GM12878 (cell line): ENCODE data around the gene ZNF93.

ENCODE experiments used
- ATF3 ChIP-seq: IDR thresholded peaks from 2 replicates; pipeline ENCODE4 v1.6.1; 2011; ENCODE audit warnings: low read depth, mild to moderate bottlenecking, low read length, moderate library complexity, borderline replicate concordance; ENCODE audit errors: extremely low read depth
- BRCA1 ChIP-seq: IDR thresholded peaks from 2 replicates; pipeline ENCODE4 v1.6.1; 2011; ENCODE audit warnings: low read depth, low read length, improper control_type of control experiment
- CBFB ChIP-seq: IDR thresholded peaks from 2 replicates; pipeline ENCODE4 v1.6.1; 2016; ENCODE audit warnings: antibody characterized with exemption, low read depth
- DPF2 ChIP-seq: fragments of 450-650 bp; IDR thresholded peaks from 2 replicates; pipeline ENCODE4 v1.6.1; 2017; ENCODE audit warnings: mild to moderate bottlenecking
- HCFC1 ChIP-seq: fragments of 150-350 bp; IDR thresholded peaks from 2 replicates; pipeline ENCODE4 v1.6.1; 2014; ENCODE audit warnings: low read length
- POLR2AphosphoS5 ChIP-seq: IDR thresholded peaks from 2 replicates; pipeline ENCODE4 v1.6.1; 2011; ENCODE audit warnings: mild to moderate bottlenecking, low read length, inconsistent platforms
- RB1 ChIP-seq: fragments of 450-650 bp; formaldehyde crosslinking; IDR thresholded peaks from 2 replicates; pipeline ENCODE4 v1.6.1; 2017; ENCODE audit warnings: mild to moderate bottlenecking, borderline replicate concordance
- SPI1 ChIP-seq: IDR thresholded peaks from 2 replicates; pipeline ENCODE4 v1.6.1; 2011; ENCODE audit warnings: low read depth, mild to moderate bottlenecking, low read length, moderate library complexity, borderline replicate concordance; ENCODE audit not compliant: insufficient read depth
- TAF1 ChIP-seq: IDR thresholded peaks from 2 replicates; pipeline ENCODE4 v1.6.1; 2011; ENCODE audit warnings: mild to moderate bottlenecking, low read depth, low read length, borderline replicate concordance
- TF ChIP-seq, protein P1 (sequence below), 3 experiments: IDR thresholded peaks in 2 of 3; conservative IDR thresholded peaks in 1 of 3; 2 replicates each; pipeline ENCODE4 v1.5.1; 2011; ENCODE audit warnings: low read depth in 3 of 3, low read length in 3 of 3, mild to moderate bottlenecking in 3 of 3, control low read depth in 2 of 3, moderate library complexity in 2 of 3, inconsistent platforms in 1 of 3, mixed read lengths in 1 of 3; ENCODE audit not compliant: control insufficient read depth in 2 of 3, insufficient read depth in 1 of 3; ENCODE audit errors: extremely low read depth in 1 of 3
- TF ChIP-seq, protein P2 (sequence below): fragments of 450-650 bp; IDR thresholded peaks from 2 replicates; pipeline ENCODE4 v1.6.1; 2017; ENCODE audit warnings: mild to moderate bottlenecking
- TF ChIP-seq, protein P3 (sequence below): IDR thresholded peaks from 2 replicates; pipeline ENCODE4 v1.6.1; 2012; ENCODE audit warnings: mild to moderate bottlenecking, low read depth, low read length

GRCh38 chr19:19955208-19955607 is 54.5 kb downstream of the ZNF93 start:
- TF ChIP-seq, protein P1, sequence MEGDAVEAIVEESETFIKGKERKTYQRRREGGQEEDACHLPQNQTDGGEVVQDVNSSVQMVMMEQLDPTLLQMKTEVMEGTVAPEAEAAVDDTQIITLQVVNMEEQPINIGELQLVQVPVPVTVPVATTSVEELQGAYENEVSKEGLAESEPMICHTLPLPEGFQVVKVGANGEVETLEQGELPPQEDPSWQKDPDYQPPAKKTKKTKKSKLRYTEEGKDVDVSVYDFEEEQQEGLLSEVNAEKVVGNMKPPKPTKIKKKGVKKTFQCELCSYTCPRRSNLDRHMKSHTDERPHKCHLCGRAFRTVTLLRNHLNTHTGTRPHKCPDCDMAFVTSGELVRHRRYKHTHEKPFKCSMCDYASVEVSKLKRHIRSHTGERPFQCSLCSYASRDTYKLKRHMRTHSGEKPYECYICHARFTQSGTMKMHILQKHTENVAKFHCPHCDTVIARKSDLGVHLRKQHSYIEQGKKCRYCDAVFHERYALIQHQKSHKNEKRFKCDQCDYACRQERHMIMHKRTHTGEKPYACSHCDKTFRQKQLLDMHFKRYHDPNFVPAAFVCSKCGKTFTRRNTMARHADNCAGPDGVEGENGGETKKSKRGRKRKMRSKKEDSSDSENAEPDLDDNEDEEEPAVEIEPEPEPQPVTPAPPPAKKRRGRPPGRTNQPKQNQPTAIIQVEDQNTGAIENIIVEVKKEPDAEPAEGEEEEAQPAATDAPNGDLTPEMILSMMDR (IDR thresholded peaks at IDR 0.05 in 2 of 3, conservative IDR thresholded peaks at IDR 0.05 in 1 of 3; ENCODE audit: control insufficient read depth in 2 of 3, extremely low read depth in 1 of 3, insufficient read depth in 1 of 3, low read depth in 3 of 3, low read length in 3 of 3), result no peak
- TF ChIP-seq, protein P2, sequence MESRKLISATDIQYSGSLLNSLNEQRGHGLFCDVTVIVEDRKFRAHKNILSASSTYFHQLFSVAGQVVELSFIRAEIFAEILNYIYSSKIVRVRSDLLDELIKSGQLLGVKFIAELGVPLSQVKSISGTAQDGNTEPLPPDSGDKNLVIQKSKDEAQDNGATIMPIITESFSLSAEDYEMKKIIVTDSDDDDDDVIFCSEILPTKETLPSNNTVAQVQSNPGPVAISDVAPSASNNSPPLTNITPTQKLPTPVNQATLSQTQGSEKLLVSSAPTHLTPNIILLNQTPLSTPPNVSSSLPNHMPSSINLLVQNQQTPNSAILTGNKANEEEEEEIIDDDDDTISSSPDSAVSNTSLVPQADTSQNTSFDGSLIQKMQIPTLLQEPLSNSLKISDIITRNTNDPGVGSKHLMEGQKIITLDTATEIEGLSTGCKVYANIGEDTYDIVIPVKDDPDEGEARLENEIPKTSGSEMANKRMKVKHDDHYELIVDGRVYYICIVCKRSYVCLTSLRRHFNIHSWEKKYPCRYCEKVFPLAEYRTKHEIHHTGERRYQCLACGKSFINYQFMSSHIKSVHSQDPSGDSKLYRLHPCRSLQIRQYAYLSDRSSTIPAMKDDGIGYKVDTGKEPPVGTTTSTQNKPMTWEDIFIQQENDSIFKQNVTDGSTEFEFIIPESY, result no peak
- TF ChIP-seq ATF3 (no peak), TAF1 (no peak), CBFB (no peak), SPI1 (no peak), RB1 (no peak), DPF2 (no peak), HCFC1 (no peak), POLR2AphosphoS5 (no peak), BRCA1 (no peak)
- TF ChIP-seq, protein P3, sequence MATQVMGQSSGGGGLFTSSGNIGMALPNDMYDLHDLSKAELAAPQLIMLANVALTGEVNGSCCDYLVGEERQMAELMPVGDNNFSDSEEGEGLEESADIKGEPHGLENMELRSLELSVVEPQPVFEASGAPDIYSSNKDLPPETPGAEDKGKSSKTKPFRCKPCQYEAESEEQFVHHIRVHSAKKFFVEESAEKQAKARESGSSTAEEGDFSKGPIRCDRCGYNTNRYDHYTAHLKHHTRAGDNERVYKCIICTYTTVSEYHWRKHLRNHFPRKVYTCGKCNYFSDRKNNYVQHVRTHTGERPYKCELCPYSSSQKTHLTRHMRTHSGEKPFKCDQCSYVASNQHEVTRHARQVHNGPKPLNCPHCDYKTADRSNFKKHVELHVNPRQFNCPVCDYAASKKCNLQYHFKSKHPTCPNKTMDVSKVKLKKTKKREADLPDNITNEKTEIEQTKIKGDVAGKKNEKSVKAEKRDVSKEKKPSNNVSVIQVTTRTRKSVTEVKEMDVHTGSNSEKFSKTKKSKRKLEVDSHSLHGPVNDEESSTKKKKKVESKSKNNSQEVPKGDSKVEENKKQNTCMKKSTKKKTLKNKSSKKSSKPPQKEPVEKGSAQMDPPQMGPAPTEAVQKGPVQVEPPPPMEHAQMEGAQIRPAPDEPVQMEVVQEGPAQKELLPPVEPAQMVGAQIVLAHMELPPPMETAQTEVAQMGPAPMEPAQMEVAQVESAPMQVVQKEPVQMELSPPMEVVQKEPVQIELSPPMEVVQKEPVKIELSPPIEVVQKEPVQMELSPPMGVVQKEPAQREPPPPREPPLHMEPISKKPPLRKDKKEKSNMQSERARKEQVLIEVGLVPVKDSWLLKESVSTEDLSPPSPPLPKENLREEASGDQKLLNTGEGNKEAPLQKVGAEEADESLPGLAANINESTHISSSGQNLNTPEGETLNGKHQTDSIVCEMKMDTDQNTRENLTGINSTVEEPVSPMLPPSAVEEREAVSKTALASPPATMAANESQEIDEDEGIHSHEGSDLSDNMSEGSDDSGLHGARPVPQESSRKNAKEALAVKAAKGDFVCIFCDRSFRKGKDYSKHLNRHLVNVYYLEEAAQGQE, result no peak
